HG03025 (cell line): ENCODE measurements around the gene PSEN1.

Source experiments
- ATAC-seq: cut with Tn5 transposase; IDR thresholded peaks from one replicate; pipeline ENCODE4 v1.9.1; 2021; ENCODE audit warnings: mild to moderate bottlenecking, moderate library complexity; ENCODE audit not compliant: unreplicated experiment, low FRiP score

The PSEN1 gene

GRCh38 chr14:73237786-73238423, 101.6 kb downstream of the PSEN1 start:
- no peak for ATAC-seq

GRCh38 chr14:73238424-73238852, 102.1 kb downstream of the PSEN1 start:
- no peak for ATAC-seq

DNA sequence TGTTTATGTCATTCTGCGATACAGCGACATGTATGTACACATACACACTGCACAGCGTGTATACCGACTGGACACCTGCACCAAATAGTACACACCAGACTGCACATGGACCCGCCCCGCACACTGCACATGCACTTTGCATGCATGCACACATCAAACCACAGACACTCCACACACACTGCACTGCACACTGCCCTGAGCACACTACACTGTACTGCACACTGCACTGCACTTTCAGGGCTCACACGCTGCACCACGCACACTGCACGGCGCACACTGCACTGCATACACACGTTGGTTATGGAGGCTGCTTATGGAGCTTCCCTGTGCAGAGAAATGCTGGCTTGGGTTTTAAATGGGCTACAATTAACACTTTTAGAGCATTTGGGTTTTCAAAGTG, 102.6 kb downstream of the PSEN1 start:
- ATAC-seq: no peak

DNA sequence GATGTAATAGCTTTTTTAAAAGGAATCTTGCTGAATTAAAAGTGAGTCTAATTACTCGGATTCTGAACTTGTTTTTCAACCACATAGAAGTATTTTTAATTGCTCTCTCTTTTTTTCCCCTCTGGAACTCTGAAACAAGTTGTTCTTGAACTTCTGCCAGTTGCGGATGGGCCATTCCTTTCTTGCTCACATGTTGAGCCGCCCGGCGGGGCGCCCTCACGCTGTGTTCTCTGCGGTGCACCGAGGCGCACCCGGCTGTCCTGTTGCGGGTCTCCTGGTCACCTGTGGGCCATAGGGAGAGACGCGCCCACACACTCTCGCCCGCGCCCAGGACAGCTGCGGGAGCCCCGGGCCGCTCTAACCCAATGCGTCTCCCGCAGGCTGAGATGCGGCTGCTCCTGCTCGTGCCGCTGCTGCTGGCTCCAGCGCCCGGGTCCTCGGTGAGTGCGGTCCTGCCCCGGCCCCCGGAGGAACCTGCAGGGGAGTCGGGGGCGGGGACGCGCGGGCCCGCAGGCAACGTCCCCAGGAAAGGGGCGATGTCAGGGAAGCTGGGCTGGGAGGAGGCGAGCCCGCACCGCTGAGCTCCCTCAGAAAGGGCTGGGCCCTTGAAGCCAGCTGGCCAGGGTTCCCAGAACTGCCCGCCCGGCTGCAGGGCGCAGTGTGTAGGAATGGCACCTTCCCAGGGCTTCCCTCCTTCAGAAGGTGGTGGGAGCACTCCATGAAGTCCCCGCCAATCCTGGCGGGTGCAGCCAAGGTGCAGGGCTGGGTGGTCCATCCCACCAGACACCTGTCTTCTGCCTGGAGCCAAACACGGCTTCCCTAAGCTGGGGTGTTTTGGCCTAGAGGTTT, 103.3 kb downstream of the PSEN1 start:
- ATAC-seq: no peak

DNA sequence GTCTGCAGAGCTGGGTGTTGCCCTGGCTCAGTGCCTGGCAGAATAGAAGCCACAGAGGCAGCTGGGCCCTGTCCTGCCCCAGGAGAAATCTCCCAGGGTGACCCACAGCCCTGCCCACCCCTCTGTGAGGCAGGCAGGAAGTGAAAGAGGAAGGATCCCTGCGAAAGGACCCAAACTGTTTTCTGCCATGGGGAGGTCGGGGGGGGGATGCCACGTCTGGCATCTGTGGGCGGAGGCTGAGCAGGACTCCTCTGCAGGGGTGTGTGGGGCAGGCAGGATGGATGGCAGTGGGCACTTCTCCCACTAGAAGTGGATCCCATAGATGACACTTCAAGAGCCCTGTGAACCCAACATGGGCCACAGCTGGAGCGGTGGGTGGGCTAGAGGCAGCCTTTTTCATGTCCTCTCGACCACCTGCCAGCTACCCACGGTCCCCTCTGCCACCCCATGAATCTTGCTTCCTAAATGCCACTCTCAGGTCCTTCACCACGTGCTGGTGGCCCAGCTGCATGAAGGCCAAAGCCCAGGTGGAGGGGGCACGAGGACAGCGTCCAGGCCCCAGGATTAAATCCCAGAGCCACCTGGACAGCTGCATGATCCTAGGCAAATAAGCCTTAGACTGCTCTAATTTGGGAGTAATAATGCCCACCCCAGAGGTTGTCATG, 104.6 kb downstream of the PSEN1 start:
- no peak for ATAC-seq

GRCh38 chr14:73241481-73242165, 105.3 kb downstream of the PSEN1 start:
- ATAC-seq: no peak

DNA sequence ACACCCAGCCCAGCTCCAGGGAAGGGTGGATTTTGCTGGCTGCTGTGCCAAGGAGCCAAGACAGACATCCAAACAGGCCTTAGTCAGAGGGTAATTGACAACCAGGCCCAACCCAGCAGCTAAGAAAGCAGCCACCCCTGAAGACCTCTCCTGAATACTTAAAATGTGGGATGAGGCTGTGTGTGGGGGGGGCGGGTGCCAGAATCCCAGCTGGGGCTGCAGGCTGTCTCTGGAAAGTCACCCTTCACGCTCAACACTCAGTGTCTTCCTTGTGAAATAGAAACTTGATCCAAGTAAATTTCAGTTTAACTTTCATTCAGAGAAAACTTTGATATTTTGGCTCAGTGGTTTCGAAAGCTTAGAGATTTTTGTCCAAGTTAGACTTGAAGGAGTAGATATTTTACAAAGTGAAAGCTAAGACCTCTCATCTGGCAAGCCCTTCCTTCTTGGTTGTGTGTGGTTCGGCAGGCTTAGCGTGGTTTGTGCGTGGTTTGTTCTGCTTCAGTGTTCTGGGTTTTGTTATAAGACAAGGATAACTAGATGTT, 106.1 kb downstream of the PSEN1 start:
- no peak for ATAC-seq

DNA sequence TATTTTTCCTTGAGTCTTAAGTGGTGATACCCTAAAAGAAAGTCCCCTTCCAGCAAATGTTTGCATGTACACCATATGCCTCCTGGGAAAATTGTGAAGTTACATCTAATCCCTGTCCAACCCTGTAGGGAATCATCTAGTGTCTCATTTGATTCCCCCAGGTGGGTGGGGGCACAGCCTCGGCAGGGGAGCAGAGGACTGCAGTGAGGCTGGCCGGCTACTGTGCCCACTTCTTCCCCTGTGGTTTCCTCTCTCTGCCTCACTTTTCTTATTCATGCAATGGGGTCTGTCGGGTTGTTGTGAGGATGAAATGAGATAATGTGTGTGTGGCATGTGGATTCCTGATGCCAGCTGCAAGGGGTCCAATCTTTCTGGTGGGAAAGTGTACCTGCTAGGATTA, 107.0 kb downstream of the PSEN1 start:
- ATAC-seq: no peak

- no peak for ATAC-seq
Observed at GRCh38 chr14:73243748-73244147, 107.4 kb downstream of the PSEN1 start.

DNA sequence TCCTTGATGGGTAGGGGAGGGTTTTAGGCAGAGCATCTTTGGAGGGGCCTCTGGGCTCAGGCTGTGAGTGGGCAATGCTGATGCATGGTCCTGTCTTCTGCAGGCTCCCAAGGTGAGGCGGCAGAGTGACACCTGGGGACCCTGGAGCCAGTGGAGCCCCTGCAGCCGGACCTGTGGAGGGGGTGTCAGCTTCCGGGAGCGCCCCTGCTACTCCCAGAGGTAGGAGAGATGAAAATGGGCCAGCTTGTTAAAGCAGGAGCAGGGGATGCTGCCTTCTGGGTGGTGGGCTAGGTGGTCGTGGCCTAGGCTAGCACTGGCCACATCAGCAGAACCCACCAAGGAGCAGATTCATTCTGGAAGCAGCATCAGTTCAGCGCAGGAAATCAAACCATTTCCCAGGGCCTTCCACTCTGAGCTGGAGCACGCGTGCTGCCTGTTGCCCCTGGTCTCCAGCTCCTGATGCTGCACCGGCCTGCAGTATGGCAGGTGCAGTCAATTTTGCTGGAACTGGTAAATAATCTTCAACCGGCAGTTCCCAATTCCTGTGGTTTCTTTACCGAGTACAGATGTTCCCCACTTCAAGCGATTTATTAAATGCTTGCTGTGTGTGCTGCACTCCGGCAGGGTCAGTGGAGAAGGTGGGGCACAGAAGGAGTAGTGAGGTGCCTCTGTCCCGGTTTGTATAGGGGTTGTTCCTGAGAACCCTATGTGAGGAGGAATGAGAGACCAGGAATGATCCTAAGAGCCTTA, 108.4 kb downstream of the PSEN1 start:
- no peak for ATAC-seq

DNA sequence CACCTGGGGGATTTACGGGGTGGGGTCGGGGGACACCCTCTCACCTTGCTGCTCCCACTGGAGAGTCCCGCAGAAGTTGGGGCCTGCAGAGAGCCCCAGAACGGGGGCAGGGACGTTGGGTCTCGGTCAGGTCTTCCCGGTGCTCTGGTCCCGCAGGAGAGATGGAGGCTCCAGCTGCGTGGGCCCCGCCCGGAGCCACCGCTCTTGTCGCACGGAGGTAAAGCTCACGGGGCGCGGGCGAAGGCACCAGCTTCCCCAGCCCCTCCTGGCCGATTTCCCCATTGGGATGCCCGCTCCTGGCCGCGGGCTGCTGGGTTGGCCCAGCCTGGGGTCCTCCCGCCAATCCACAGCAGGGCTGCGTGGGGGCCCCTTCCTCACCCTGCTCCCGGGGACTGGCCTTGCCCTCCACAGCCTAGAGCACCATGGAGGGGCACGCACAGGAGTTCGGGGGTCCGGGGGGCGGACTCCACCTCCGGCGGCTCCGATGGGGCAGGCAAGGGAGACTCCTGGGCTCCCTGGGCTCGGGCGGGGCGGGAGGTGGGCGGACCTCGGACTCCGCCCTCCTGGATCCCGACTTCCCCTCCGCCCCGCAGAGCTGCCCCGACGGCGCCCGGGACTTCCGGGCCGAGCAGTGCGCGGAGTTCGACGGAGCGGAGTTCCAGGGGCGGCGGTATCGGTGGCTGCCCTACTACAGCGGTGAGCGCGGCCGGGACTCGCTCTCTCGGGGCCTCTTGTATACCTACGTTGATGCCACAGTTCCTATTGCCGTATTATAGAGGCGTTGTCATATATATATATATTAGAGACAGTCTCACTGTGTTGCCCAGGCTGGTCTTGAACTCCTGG, 109.4 kb downstream of the PSEN1 start:
- ATAC-seq: no peak

DNA sequence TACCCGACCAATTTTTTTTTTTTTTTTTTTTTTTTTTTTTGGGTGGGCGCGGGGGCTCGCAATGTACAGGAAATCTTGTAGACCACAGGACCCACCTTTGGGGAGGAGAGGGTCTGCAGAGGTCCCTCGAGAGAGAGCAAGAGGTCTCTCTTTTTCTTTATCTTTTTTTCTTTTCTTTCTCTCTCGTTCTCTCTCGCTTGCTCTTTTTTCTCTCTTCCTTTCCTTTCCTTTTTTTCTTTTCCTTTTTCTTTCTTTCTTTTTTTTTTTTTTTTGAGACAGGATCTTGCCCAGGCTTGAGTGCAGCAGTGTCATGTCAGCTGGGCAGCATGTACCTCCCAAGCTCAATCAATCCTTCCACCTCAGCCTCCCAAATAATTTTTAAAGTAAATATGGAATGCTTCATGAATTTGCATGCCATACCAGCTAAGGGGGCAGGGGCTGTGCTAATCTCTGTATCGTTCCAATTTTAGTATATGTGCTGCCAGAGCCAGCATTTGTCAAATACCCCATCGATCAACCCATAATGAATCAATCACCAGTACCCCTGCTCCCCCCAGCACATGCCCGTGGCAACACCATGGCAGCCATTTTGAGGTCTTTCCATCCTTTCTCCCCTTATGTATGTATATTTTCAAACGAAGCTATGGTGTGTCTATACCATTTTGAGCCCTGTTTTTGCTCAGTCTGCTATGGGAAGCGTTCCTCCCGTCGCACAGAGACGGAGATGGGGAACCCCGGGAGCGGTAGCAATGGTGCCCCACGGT, 110.3 kb downstream of the PSEN1 start:
- ATAC-seq: no peak

DNA sequence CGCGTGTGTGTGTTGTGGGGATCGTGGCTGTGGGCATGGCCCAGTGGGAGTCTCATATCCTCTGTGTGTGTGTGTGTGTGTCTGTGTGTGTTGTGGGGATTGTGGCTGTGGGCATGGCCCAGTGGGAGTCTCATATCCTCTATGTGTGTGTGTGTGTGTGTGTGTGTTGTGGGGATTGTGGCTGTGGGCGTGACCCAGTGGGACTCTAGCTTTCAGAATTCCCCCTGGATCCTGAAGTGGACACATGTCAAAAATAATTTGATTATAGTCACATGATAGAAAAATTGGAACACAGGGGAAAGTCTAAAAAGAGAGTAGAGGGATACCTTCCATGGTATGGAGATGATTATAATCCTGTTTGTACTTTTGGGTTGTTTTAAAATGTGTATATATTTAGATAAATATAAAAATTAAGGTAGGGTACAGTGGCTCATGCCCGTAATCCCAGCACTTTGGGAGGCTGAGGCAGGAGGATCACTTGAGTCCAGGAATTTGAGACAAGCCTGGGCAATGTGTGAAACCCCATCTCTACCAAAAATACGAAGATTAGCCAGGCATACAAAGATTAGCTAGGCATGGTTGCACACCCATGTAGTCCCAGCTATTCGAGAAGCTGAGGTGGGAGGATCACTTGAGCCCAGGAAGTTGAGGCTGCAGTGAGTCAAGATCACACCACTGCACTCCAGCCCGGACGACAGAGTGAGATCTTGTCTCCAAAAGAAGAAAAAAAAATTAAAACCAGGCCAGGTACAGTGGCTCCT, 112.0 kb downstream of the PSEN1 start:
- ATAC-seq: no peak

GRCh38 chr14:73249108-73249507, 112.8 kb downstream of the PSEN1 start:
- no peak for ATAC-seq

- ATAC-seq: no peak
Observed at GRCh38 chr14:73249564-73250316, 113.4 kb downstream of the PSEN1 start.

DNA sequence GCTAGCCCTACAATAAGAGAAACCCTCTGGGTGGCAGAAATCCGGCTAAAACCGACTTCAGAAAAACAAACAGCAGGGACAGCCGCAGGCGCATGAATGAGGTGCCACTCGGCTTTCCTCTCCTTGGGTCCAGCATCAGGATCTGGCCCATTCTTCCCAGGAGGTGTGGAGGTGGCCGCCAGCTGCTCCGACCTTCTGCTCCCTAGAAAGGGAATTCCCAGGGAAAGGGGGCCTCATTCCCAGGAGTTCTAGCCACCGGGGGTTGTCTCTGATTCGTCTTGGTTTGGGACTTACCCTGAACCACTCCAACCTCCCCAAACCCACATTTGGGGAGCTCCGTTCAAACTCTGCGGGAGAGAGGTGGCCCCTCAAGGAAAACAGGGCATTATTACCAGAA, 114.0 kb downstream of the PSEN1 start:
- ATAC-seq: no peak
